Neural crest cell (in vitro differentiated cells): ENCODE data around the gene INTS6. TPM values are rescaled to one million over a fixed set of nuclear protein-coding genes. Genes with fewer than 3 reads are reported as not detected.

Experiments
- DNase-seq: peaks from one replicate; pipeline ENCODE4 v3.0.0; 2021; ENCODE audit warnings: low read depth, mixed read lengths, low spot score
- H3K27ac Mint-ChIP-seq: one replicate; pipeline ENCODE4 v1.8.0; 2021; ENCODE audit warnings: mild to moderate bottlenecking, mixed read lengths; ENCODE audit not compliant: unreplicated experiment
- H3K27me3 Mint-ChIP-seq: 2 replicates; pipeline ENCODE4 v1.8.0; 2021; ENCODE audit warnings: low read depth, mild to moderate bottlenecking, mixed read lengths
- H3K36me3 Mint-ChIP-seq: 2 replicates; pipeline ENCODE4 v1.8.0; 2021; ENCODE audit warnings: low read depth, mild to moderate bottlenecking, mixed read lengths
- H3K4me1 Mint-ChIP-seq: 2 replicates; pipeline ENCODE4 v1.8.0; 2021; ENCODE audit warnings: mixed read lengths
- H3K4me3 Mint-ChIP-seq: one replicate; pipeline ENCODE4 v1.8.0; 2021; ENCODE audit warnings: mild to moderate bottlenecking, mixed read lengths
- H3K9me3 Mint-ChIP-seq: 2 replicates; pipeline ENCODE4 v1.8.0; 2021; ENCODE audit warnings: mixed read lengths
- CTCF ChIP-seq: fragments of 200-600 bp; sonication (generic); conservative IDR thresholded peaks from 2 replicates; pipeline ENCODE4 v1.5.0; 2021; ENCODE audit warnings: antibody characterized with exemption, mild to moderate bottlenecking
- total RNA-seq: library from RNA; stranded (reverse); gene quantifications from 2 replicates; pipeline ENCODE4 v1.2.1, GENCODE V29; 2021

The INTS6 gene
- total RNA-seq, 1 donor from 2014 or later, result 38.1 TPM

DNA sequence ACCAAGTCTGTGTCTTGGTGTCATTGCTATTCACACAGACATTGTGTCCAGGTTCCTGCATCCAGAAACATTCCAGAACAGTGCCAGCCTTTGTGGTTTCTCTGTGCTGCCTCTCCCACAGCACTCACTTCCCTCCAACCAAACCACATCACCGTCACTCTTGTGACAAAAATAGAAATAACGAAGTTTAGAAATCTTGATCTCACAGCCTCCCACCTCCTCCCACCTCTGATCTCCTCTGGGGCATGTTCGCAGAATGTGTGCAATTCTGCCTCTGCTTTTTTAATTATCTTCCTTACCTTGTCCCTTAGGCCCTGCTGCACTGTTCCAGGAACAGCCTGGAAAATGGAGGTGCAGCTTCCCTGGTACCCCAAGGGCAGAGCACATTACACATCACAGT is 122.0 kb downstream of the INTS6 start:
- H3K27ac Mint-ChIP-seq, result no peak overlapping the region
- no peak for DNase-seq
- H3K27me3 Mint-ChIP-seq, result peaks cover 9% of the 10 kb centered on the region
- H3K4me3 Mint-ChIP-seq, result no peak overlapping the region
- no peaks in the 10 kb centered on the region for H3K9me3 Mint-ChIP-seq
- peaks cover 5% of the 10 kb centered on the region for H3K4me1 Mint-ChIP-seq
- no peaks in the 10 kb centered on the region for H3K36me3 Mint-ChIP-seq
- no peak for TF ChIP-seq CTCF

DNA sequence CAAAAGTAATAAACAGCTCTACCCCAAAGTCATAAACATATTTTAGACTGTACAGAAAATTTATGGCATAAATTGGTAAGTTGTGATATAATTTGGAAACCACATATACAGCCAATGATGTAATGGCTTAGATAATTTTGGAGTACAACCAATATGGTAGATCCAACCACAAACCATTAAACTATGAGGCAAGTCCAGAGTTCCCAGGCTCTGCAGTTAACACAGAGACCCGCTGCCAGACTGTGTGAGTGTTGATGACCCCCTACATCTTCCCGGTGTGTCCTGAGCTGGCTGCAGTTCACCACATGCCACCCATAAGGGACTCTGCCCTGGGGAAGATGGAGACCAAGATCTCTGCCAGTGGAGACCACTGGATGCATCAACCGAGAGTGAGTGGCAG is 123.2 kb downstream of the INTS6 start:
- Mint-ChIP-seq H3K4me1 (peaks cover 5% of the 10 kb centered on the region), H3K27me3 (peaks cover 2% of the 10 kb centered on the region), H3K4me3 (no peak overlapping the region), H3K36me3 (no peaks in the 10 kb centered on the region), H3K27ac (no peak overlapping the region), H3K9me3 (no peaks in the 10 kb centered on the region)
- TF ChIP-seq CTCF, result no peak
- DNase-seq, result no peak

DNA sequence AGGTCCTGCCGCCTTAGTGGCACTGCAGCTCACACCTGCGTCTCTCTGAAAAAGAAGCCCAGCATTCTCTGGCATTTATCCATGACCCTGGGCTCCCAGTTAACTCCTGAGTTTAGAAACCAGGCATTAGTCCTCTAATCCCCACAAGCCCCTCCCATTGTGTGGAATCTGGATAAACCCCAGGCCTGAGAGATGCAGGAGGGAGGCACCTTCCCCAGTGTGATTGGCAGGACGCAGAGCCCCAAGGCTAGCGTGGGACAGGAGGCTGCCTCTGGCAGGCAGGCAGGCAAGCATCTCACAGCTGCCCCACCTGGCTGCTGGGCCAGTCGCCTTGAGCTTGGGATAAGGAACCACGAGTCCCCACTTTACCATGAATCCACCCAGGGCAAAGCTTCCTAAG is 124.3 kb downstream of the INTS6 start:
- Mint-ChIP-seq H3K27ac (no peak overlapping the region), H3K36me3 (no peaks in the 10 kb centered on the region), H3K4me3 (no peak overlapping the region), H3K27me3 (peaks cover 2% of the 10 kb centered on the region), H3K4me1 (no peaks in the 10 kb centered on the region), H3K9me3 (no peaks in the 10 kb centered on the region)
- TF ChIP-seq CTCF, result no peak
- DNase-seq, result no peak

DNA sequence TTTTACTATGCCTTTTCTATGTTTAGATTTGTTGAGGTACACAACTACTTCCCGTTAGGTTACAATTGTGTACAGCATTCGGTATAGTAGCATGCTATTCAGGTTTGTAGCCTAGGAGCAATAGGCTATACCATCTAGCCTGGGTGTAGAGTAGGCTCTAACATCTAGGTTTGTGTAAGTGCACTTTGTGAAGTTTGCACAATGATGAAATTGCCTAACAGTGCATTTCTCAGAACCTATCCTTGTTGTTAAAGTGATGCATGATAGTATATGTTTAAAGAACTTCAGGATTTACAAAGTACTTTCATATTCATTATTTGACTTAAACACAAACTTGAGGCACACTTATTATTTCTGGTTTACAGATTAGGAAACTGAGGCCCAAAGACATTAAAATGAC is 124.9 kb downstream of the INTS6 start:
- Mint-ChIP-seq H3K9me3 (no peaks in the 10 kb centered on the region), H3K27me3 (peaks cover 2% of the 10 kb centered on the region), H3K36me3 (no peaks in the 10 kb centered on the region), H3K27ac (no peak overlapping the region), H3K4me1 (no peaks in the 10 kb centered on the region), H3K4me3 (no peak overlapping the region)
- no peak for DNase-seq
- TF ChIP-seq CTCF, result no peak

- H3K4me1 Mint-ChIP-seq, result no peaks in the 10 kb centered on the region
Observed at GRCh38 chr13:51326777-51327176, 126.1 kb downstream of the INTS6 start.

More at GRCh38 chr13:51326777-51327176, 126.1 kb downstream of the INTS6 start:
- H3K27me3 Mint-ChIP-seq, result peaks cover 2% of the 10 kb centered on the region
- no peaks in the 10 kb centered on the region for H3K36me3 Mint-ChIP-seq
- no peak for TF ChIP-seq CTCF
- DNase-seq, result no peak
- H3K27ac Mint-ChIP-seq, result no peak overlapping the region
- no peaks in the 10 kb centered on the region for H3K9me3 Mint-ChIP-seq
- H3K4me3 Mint-ChIP-seq, result no peak overlapping the region
